Tibial nerve (tissue), 4 donors: Measurements from ENCODE around the gene APOBEC3B. TPM values are rescaled to one million over a fixed set of nuclear protein-coding genes. Genes with fewer than 3 reads are reported as not detected.
"Not testable (repeated sequence)": the region's sequence is repeated elsewhere in the genome, so short reads cannot be mapped to it uniquely, and the experiment has no call there.

ENCODE experiments used
- DNase-seq, 2 donors: peaks; one replicate each; pipeline ENCODE4 v3.0.0-alpha.2; 2019; ENCODE audit warnings: low spot score in 2 of 2
- H3K27ac ChIP-seq, 4 donors: fragments of 200-600 bp; sonication (generic) in 3 of 4; one replicate each; pipeline ENCODE4 v1.5.1; 2017 to 2019; ENCODE audit warnings: mild to moderate bottlenecking in 1 of 4
- H3K27me3 ChIP-seq, 2 donors: fragments of 200-600 bp; sonication (generic) in 1 of 2; one replicate each; pipeline versions ENCODE4 v1.5.1 to v1.6.0; 2017 to 2019
- H3K36me3 ChIP-seq, 3 donors: fragments of 200-600 bp; sonication (generic); one replicate each; pipeline ENCODE4 v1.5.1; 2018 to 2019
- H3K4me1 ChIP-seq, 4 donors: fragments of 200-600 bp; sonication (generic) in 3 of 4; one replicate each; pipeline ENCODE4 v1.5.1; 2017 to 2019
- H3K4me3 ChIP-seq, 4 donors: fragments of 200-600 bp; sonication (generic) in 3 of 4; one replicate each; pipeline ENCODE4 v1.5.1; 2017 to 2019; ENCODE audit warnings: mild to moderate bottlenecking in 1 of 4, moderate library complexity in 1 of 4
- H3K9me3 ChIP-seq, 4 donors: fragments of 200-600 bp; sonication (generic) in 3 of 4; one replicate each; pipeline ENCODE4 v1.5.1; 2017 to 2019
- EP300 ChIP-seq, 2 donors: sonication (generic); formaldehyde crosslinking; IDR thresholded peaks; one replicate each; pipeline ENCODE4 v1.6.1; 2017; ENCODE audit warnings: antibody characterized with exemption in 2 of 2, mild to moderate bottlenecking in 1 of 2
- POLR2A ChIP-seq, 2 donors: fragments of 450-650 bp; IDR thresholded peaks; one replicate each; pipeline ENCODE4 v1.6.1; 2017; ENCODE audit warnings: antibody characterized with exemption in 2 of 2, mild to moderate bottlenecking in 2 of 2, moderate library complexity in 2 of 2
- WGBS, 2 donors: methylation state at CpG; one replicate each; pipeline ENCODE4 v1.1.5; 2018; 5-methylcytosine and 5-hydroxymethylcytosine counted together
- total RNA-seq, 4 donors: library from RNA; depleted of rRNA; stranded (reverse); fragments of >200 nt; gene quantifications; one replicate each; pipeline ENCODE4 v1.1.0, GENCODE V29; 2016
- TF ChIP-seq, protein P1 (sequence below), 5 experiments: fragments of 200-600 bp in 3 of 5; fragments of 450-650 bp in 2 of 5; sonication (generic) in 3 of 5; IDR thresholded peaks; one replicate each; pipeline ENCODE4 v1.5.1; 2016 to 2019; ENCODE audit warnings: antibody characterized with exemption in 5 of 5, mild to moderate bottlenecking in 3 of 5, moderate library complexity in 2 of 5

The APOBEC3B gene
- total RNA-seq, 4 donors from 2014 or later = 0.39 to 3.3 (median 0.60) TPM; not detected in 1

DNA sequence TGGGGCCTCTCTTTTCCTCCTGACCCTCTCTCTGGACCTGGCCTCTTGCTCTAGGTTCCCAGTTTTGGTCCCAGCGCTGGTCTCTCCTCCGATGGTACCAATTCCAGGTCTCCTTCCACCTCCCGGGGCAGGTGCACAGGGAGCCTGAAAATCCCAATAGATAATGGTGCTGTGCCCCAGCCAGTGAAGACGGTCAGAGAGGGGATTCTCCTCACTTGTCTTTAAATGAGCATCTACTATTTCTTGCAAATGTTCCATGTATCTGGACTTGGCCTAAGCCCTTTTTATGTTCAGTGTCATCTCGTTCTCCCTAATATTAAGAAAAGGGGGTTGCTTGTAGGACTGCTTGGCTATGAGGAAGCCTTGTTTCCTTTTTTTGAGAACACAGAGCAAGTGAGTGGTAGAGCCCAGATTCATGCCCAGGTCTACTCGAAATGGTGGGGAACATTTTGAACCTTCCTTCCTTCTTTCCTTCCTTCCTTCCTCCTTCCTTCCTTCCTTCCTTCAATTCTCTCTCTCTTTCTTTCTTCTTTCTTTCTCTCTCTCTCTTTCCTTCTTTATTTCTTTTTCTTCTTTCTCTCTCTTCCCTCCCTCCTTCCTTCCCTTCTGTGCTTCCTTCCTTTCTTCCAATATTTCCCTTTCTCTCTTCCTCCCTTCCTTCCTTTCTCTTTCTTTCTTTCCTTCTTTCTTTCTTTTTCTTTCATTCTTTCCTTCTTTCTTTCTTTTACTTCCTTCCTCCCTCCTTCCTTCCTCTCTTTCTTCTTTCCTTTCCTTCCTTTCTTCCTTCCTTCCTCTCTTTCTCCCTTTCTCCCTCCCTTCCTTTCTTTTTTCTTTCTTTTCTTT lies 24.1 kb upstream of the APOBEC3B start:
- no peak for DNase-seq
- Histone ChIP-seq H3K9me3 (no peaks in the 10 kb centered on the region), H3K4me3 (no peak overlapping the region), H3K36me3 (no peaks in the 10 kb centered on the region), H3K27me3 (no peaks in the 10 kb centered on the region), H3K27ac (no peak overlapping the region), H3K4me1 (no peaks in the 10 kb centered on the region)
- TF ChIP-seq POLR2A (IDR thresholded peaks at IDR 0.05) = no peak
- no peak for TF ChIP-seq EP300 (IDR thresholded peaks at IDR 0.05)
- TF ChIP-seq, protein P1, sequence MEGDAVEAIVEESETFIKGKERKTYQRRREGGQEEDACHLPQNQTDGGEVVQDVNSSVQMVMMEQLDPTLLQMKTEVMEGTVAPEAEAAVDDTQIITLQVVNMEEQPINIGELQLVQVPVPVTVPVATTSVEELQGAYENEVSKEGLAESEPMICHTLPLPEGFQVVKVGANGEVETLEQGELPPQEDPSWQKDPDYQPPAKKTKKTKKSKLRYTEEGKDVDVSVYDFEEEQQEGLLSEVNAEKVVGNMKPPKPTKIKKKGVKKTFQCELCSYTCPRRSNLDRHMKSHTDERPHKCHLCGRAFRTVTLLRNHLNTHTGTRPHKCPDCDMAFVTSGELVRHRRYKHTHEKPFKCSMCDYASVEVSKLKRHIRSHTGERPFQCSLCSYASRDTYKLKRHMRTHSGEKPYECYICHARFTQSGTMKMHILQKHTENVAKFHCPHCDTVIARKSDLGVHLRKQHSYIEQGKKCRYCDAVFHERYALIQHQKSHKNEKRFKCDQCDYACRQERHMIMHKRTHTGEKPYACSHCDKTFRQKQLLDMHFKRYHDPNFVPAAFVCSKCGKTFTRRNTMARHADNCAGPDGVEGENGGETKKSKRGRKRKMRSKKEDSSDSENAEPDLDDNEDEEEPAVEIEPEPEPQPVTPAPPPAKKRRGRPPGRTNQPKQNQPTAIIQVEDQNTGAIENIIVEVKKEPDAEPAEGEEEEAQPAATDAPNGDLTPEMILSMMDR (IDR thresholded peaks at IDR 0.05) = no peak
- WGBS, 2 donors = 79 to 85% methylated on average over 6 of the region's 6 CpGs

DNA sequence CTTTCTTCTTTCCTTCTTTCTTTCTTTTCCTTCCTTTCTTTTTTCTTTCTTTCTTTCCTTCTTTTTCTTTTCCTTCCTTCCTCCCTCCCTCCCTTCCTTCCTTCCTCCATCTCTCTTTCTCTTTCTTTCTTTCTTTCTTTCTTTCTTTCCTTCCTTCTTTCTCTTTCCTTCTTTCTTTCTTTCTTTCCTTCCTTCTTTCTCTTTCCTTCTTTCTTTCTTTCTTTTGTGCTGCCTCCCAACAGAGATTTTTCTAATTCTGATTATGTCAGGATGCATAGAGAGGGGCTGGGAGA lies 23.6 kb upstream of the APOBEC3B start:
- H3K4me1 ChIP-seq, H3K27me3 ChIP-seq, H3K36me3 ChIP-seq, H3K4me3 ChIP-seq, H3K27ac ChIP-seq, H3K9me3 ChIP-seq, DNase-seq: not testable (repeated sequence)

DNA sequence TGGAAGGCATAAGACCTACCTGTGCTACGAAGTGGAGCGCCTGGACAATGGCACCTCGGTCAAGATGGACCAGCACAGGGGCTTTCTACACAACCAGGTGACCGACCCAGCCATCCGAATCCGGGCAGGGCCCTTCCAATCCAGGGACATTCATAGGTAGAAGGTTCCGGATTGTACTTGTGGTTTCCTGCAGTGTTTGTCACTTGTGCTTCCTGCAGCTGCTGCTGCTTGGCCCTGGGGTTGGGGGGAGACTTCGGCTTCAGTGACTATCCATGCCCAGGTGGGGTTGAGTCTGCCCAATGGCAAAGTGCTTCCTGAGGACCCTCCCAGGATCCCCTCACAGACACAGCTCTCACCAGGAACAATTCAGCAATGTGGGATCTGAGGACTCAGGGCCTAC lies 22.6 kb upstream of the APOBEC3B start:
- Histone ChIP-seq H3K36me3 (no peaks in the 10 kb centered on the region), H3K4me1 (no peaks in the 10 kb centered on the region), H3K27ac (no peak overlapping the region), H3K4me3 (no peak overlapping the region), H3K27me3 (no peaks in the 10 kb centered on the region), H3K9me3 (no peaks in the 10 kb centered on the region)
- TF ChIP-seq EP300 (IDR thresholded peaks at IDR 0.05) = no peak
- TF ChIP-seq, protein P1 (IDR thresholded peaks at IDR 0.05) = no peak
- TF ChIP-seq POLR2A (IDR thresholded peaks at IDR 0.05) = no peak
- DNase-seq = no peak
- WGBS, 2 donors = 85 to 94% methylated on average over 8 of the region's 8 CpGs

DNA sequence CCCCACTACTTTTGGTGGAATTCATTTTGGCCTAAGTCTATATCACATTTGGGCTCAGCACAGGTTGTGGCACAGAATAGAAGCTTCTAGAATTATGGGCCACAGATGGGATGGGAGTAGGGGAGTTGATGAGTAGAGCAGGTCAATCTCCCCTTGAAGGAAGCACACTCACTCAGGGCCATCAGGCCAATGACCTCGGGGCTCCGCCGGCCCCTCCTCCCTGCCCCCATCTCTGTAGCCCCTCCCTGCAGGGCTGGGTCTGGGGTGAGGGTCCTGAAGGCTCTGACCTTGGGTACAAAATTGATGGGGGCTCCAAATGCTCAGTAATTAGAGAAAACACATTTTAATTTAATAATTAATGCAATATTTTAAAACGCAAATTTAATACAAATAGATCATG lies 21.5 kb upstream of the APOBEC3B start:
- not testable (repeated sequence) for H3K9me3 ChIP-seq, H3K4me1 ChIP-seq, DNase-seq, H3K27me3 ChIP-seq, H3K27ac ChIP-seq, H3K4me3 ChIP-seq, H3K36me3 ChIP-seq
- 90 to 97% methylated on average over 1 of the region's 4 CpGs for WGBS, 2 donors

DNA sequence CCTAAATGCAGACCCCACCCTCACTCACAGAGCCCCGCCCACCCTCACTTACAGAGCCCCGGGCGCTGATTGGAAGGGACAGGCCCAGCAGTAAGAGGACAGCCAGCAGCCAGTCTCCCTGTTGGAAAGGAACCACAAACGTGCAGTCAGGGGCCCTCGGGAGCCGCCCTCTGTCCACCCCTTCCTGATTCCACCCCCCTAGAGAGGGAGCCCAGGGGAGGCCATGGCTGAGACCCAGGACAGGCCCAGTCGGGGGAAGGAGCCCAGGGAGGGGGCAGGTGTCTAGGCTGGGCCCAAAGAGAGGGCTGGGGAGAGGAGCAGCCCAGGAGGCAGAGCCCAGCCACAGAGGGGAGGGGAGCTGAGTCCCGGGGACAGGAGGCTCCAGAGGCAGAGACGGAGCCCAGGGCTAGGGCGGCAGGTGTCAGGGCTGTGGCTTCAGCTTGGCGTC lies 18.8 kb upstream of the APOBEC3B start:
- not testable (repeated sequence) for H3K27me3 ChIP-seq, H3K4me3 ChIP-seq, H3K36me3 ChIP-seq, H3K9me3 ChIP-seq, DNase-seq, H3K4me1 ChIP-seq, H3K27ac ChIP-seq
- WGBS, 2 donors = 40 to 51% methylated on average over 8 to 11 of the region's 11 CpGs

DNA sequence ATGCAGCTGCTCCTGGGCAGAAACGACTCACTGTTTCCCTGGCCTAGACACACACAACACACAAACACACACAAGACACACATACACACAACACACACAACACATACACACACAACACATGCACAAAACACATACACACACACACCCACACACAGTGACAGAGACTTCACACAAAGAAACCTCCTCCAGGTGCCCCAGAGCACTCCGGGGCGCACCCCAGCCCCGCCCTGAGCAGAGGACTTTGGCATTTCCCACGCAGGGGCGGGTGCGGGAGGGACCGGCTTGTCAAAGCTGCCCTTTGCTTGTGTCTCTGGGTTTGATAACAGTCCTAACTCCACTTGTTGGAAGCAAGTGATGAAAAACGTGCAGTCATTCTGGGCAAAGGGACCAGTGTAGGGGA lies 18.3 kb upstream of the APOBEC3B start:
- TF ChIP-seq, protein P1 (IDR thresholded peaks at IDR 0.05) = no peak
- TF ChIP-seq POLR2A (IDR thresholded peaks at IDR 0.05) (no peak), EP300 (IDR thresholded peaks at IDR 0.05) (no peak)
- Histone ChIP-seq H3K36me3 (no peaks in the 10 kb centered on the region), H3K27me3 (no peaks in the 10 kb centered on the region), H3K9me3 (no peaks in the 10 kb centered on the region), H3K4me1 (no peaks in the 10 kb centered on the region), H3K27ac (no peak overlapping the region), H3K4me3 (no peak overlapping the region)
- no peak for DNase-seq
- WGBS, 2 donors = 55 to 65% methylated on average over 9 of the region's 9 CpGs

DNA sequence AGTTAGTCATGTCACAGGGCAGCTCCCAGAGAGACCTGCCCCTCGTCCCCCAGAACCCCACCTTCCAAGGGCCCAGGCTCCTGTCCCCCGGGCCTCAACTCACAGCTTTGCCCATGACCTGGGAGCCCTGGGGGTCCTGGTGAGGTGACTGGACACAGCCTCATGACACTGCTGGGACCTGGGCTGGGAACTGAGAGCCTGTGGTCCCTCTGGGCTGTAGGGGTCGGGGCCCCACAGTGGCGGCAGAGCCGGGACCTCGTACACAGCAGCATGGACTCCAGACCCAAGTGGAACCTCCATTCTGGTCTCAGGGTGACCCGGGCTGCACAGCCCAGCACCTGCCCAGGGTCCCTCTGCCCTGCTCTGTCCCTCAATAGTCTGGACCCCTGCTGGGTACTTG lies 17.8 kb upstream of the APOBEC3B start:
- Histone ChIP-seq H3K9me3 (no peaks in the 10 kb centered on the region), H3K4me1 (no peaks in the 10 kb centered on the region), H3K4me3 (no peak overlapping the region), H3K36me3 (no peaks in the 10 kb centered on the region), H3K27me3 (no peaks in the 10 kb centered on the region), H3K27ac (no peak overlapping the region)
- WGBS, 2 donors = 80 to 88% methylated on average over 1 to 6 of the region's 7 CpGs
- TF ChIP-seq, protein P1 (IDR thresholded peaks at IDR 0.05) = no peak
- TF ChIP-seq POLR2A (IDR thresholded peaks at IDR 0.05) (no peak), EP300 (IDR thresholded peaks at IDR 0.05) (no peak)
- DNase-seq = no peak
